Measurements from ENCODE around the gene MATN3. TPM values are rescaled to one million over a fixed set of nuclear protein-coding genes. Genes with fewer than 3 reads are reported as not detected.

Gene MATN3, protein sequence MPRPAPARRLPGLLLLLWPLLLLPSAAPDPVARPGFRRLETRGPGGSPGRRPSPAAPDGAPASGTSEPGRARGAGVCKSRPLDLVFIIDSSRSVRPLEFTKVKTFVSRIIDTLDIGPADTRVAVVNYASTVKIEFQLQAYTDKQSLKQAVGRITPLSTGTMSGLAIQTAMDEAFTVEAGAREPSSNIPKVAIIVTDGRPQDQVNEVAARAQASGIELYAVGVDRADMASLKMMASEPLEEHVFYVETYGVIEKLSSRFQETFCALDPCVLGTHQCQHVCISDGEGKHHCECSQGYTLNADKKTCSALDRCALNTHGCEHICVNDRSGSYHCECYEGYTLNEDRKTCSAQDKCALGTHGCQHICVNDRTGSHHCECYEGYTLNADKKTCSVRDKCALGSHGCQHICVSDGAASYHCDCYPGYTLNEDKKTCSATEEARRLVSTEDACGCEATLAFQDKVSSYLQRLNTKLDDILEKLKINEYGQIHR
- total RNA-seq, result 1 to 10 TPM; 3.7 to 9.1 TPM
- 10 to 100 TPM in 2 of 6 donors, 1 to 10 TPM in 4; 8.1 to 12.0 (median 9.7) TPM for polyA plus RNA-seq (ENCODE audit: insufficient read length in 6 of 6)
- long read RNA-seq, donor 1, partial matches to known transcripts, result 0 of 1 reads
- long read RNA-seq, donor 1, other reads (novel, unspliced or antisense), result 0 of 1 reads
- long read RNA-seq, donor 2, partial matches to known transcripts, result 0 of 1 reads
- long read RNA-seq, donor 2, other reads (novel, unspliced or antisense), result 0 of 1 reads
- long read RNA-seq, donor 3, partial matches to known transcripts, result 0 of 3 reads
- long read RNA-seq, donor 3, other reads (novel, unspliced or antisense), result 0 of 3 reads
- long read RNA-seq, donor 4, partial matches to known transcripts, result 0 of 2 reads
- long read RNA-seq, donor 4, other reads (novel, unspliced or antisense), result 1 of 2 reads
- long read RNA-seq, donor 5, partial matches to known transcripts, result 0 of 4 reads
- long read RNA-seq, donor 5, other reads (novel, unspliced or antisense), result 0 of 4 reads
- long read RNA-seq, donor 6, partial matches to known transcripts, result 0 of 2 reads
- long read RNA-seq, donor 6, other reads (novel, unspliced or antisense), result 0 of 2 reads
- long read RNA-seq, donor 7, partial matches to known transcripts, result 0 of 3 reads
- long read RNA-seq, donor 7, other reads (novel, unspliced or antisense), result 0 of 3 reads
- long read RNA-seq, donor 8, partial matches to known transcripts, result 0 of 3 reads
- long read RNA-seq, donor 8, other reads (novel, unspliced or antisense), result 0 of 3 reads
- long read RNA-seq, donor 9, result 0 reads
- long read RNA-seq, donor 10, result 0 reads
- long read RNA-seq, donor 11, result 0 reads
- long read RNA-seq, donor 12, result 0 reads

- Histone ChIP-seq H3K27ac (peak within 1 kb of the TSS in 1 of 2 donors; percentile 33), H3K36me3 (no peaks in the 10 kb centered on the region), H3K9me3 (no peaks in the 10 kb centered on the region), H3K4me1 (peaks cover 8 to 15% of the 10 kb centered on the region in 2 donors), H3K27me3 (peaks cover 0 to 52% of the 10 kb centered on the region in 2 donors), H3K4me3 (peak within 1 kb of the TSS; percentile 33 to 43)
- DNase-seq (peak; percentile 32 to 82 (median 46)), ATAC-seq (peak; percentile 95)
- TF ChIP-seq CTCF (IDR thresholded peaks at IDR 0.05), result no peak
- intact Hi-C loops (cut with DNase I), result no loop called here
These were observed at the start of gene MATN3 for GRCh38 chr2:20012282-20013125. TSS of gene MATN3 (minus strand) at chr2:20012668. CDS start at chr2:20012631, 37 bp downstream.

- Histone ChIP-seq H3K36me3 (no peaks in the 10 kb centered on the region), H3K9me3 (no peaks in the 10 kb centered on the region), H3K4me1 (no peaks in the 10 kb centered on the region), H3K27me3 (no peaks in the 10 kb centered on the region), H3K27ac (no peak overlapping the region), H3K4me3 (no peak overlapping the region)
- TF ChIP-seq CTCF (IDR thresholded peaks at IDR 0.05), result no peak
- no peak for ATAC-seq
- intact Hi-C loops (cut with DNase I), result no loop called here
- no peak for DNase-seq
These were observed 49.5 kb upstream of the MATN3 start for GRCh38 chr2:20061940-20062339.

GRCh38 chr2:20061476-20061875 is 49.0 kb upstream of the MATN3 start:
- ATAC-seq (no peak), DNase-seq (no peak)
- no peak overlapping the region for H3K27ac ChIP-seq
- intact Hi-C loops (cut with DNase I), result no loop called here
- H3K36me3 ChIP-seq, result no peaks in the 10 kb centered on the region
- no peaks in the 10 kb centered on the region for H3K4me1 ChIP-seq
- no peaks in the 10 kb centered on the region for H3K27me3 ChIP-seq
- H3K9me3 ChIP-seq, result no peaks in the 10 kb centered on the region
- no peak overlapping the region for H3K4me3 ChIP-seq
- no peak for TF ChIP-seq CTCF (IDR thresholded peaks at IDR 0.05)

DNA sequence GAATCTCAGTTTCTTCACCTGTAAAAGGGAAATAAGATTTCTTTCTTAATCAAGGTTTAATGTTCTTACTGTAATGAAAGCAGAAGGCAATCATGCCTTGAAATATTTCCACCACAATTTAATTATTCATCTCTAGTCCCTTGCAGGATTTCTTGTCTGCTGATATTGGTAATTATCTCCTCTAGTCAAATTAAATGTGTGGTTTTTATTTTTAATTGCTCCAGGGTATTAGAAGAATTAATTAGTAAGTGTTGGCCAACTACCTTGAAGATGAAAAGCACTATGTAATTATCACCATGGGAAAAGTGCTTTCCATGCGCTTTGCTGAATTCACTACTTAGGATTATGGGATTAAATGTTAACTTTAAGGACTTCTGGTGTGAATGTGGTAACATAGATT is 47.6 kb upstream of the MATN3 start:
- Histone ChIP-seq H3K36me3 (no peaks in the 10 kb centered on the region), H3K27me3 (no peaks in the 10 kb centered on the region), H3K4me1 (no peaks in the 10 kb centered on the region), H3K9me3 (no peaks in the 10 kb centered on the region), H3K4me3 (no peak overlapping the region), H3K27ac (no peak overlapping the region)
- DNase-seq (no peak), ATAC-seq (no peak)
- intact Hi-C loops (cut with DNase I), result no loop called here
- no peak for TF ChIP-seq CTCF (IDR thresholded peaks at IDR 0.05)

All from left lung (tissue), 14 donors.